HEK293 (cell line): ENCODE data around the gene SCGB1A1.
A peak's percentile ranks its signal among the peaks of the same experiment; 100 is the strongest.

Experiments used
- AEBP2 ChIP-seq: fragments of 450-650 bp; formaldehyde crosslinking; IDR thresholded peaks from 2 replicates; pipeline ENCODE4 v1.5.1; 2016; ENCODE audit warnings: missing biosample characterization, missing genetic modification characterization, borderline replicate concordance
- ZNF214 ChIP-seq: fragments of 450-650 bp; formaldehyde crosslinking; IDR thresholded peaks from 2 replicates; pipeline ENCODE4 v1.5.1; 2017; ENCODE audit warnings: missing biosample characterization, mild to moderate bottlenecking, missing genetic modification characterization, borderline replicate concordance
- ZNF366 ChIP-seq: fragments of 450-650 bp; formaldehyde crosslinking; conservative IDR thresholded peaks from 2 replicates; pipeline ENCODE4 v1.5.1; 2016; ENCODE audit warnings: missing biosample characterization, missing genetic modification characterization
- ZNF518A ChIP-seq: fragments of 450-650 bp; formaldehyde crosslinking; conservative IDR thresholded peaks from 2 replicates; pipeline ENCODE4 v1.5.1; 2016; ENCODE audit warnings: low read depth, missing biosample characterization, missing genetic modification characterization
- ZNF664 ChIP-seq: fragments of 450-650 bp; formaldehyde crosslinking; IDR thresholded peaks from 2 replicates; pipeline ENCODE4 v1.5.1; 2016; ENCODE audit warnings: missing biosample characterization, missing genetic modification characterization

The SCGB1A1 gene

GRCh38 chr11:62472063-62472884, 53.4 kb downstream of the SCGB1A1 start (continued):
- peak; percentile 58; the same call in 1 of the 2 replicates for TF ChIP-seq ZNF366 (tag by site-specific recombination)
- no peak for TF ChIP-seq ZNF214 (tag by site-specific recombination)
- TF ChIP-seq ZNF664, result no peak
- TF ChIP-seq AEBP2 (tag by site-specific recombination), result no peak
- TF ChIP-seq ZNF518A, result peak; percentile 44; the same call in 1 of the 2 replicates
